ENCODE data around the gene APLF. TPM values are rescaled to one million over a fixed set of nuclear protein-coding genes. Genes with fewer than 3 reads are reported as not detected.
A peak's percentile ranks its signal among the peaks of the same experiment; 100 is the strongest.

Gene APLF
- 14.4 TPM for total RNA-seq

GRCh38 chr2:68467077-68467960 is at the start of gene APLF, which contains the start of gene FBXO48:
Gene APLF (plus strand): TSS chr2:68467585. CDS start chr2:68467732, 147 bp downstream.
Gene FBXO48 (minus strand): TSS chr2:68467294. CDS start chr2:68465145, 2,149 bp downstream.
- intact Hi-C loops (cut with DNase I): no loop called here
- DNase-seq (ENCODE audit: low spot score) (peak; percentile 99), ATAC-seq (peak; percentile 99)

- ATAC-seq: no peak
- intact Hi-C loops (cut with DNase I): no loop called here
- DNase-seq (ENCODE audit: low spot score): no peak
Observed at GRCh38 chr2:68417926-68418325, 49.5 kb upstream of the APLF start.

GRCh38 chr2:68418419-68418818 is 49.0 kb upstream of the APLF start:
- intact Hi-C loops (cut with DNase I): no loop called here
- ATAC-seq (no peak), DNase-seq (ENCODE audit: low spot score) (no peak)

GRCh38 chr2:68418855-68419254 is 48.5 kb upstream of the APLF start:
- intact Hi-C loops (cut with DNase I): no loop called here
- ATAC-seq: no peak
- no peak for DNase-seq (ENCODE audit: low spot score)

- no peak for ATAC-seq
- no peak for DNase-seq (ENCODE audit: low spot score)
- intact Hi-C loops (cut with DNase I): no loop called here
Observed at GRCh38 chr2:68420254-68420910, 47.0 kb upstream of the APLF start.

- ATAC-seq: no peak
Observed at GRCh38 chr2:68423966-68424650, 43.3 kb upstream of the APLF start.

GRCh38 chr2:68425503-68425902 is 41.9 kb upstream of the APLF start:
- no peak for ATAC-seq

More at GRCh38 chr2:68423966-68424650, 43.3 kb upstream of the APLF start:
- no peak for DNase-seq (ENCODE audit: low spot score)
- intact Hi-C loops (cut with DNase I): no loop called here

GRCh38 chr2:68426446-68426845 is 40.9 kb upstream of the APLF start:
- DNase-seq (ENCODE audit: low spot score) (no peak), ATAC-seq (no peak)
- intact Hi-C loops (cut with DNase I): no loop called here

More at GRCh38 chr2:68425503-68425902, 41.9 kb upstream of the APLF start:
- no peak for DNase-seq (ENCODE audit: low spot score)
- intact Hi-C loops (cut with DNase I): no loop called here

- intact Hi-C loops (cut with DNase I): no loop called here
- DNase-seq (ENCODE audit: low spot score) (no peak), ATAC-seq (no peak)
Observed at GRCh38 chr2:68426848-68427579, 40.4 kb upstream of the APLF start.

GRCh38 chr2:68428126-68428525 is 39.3 kb upstream of the APLF start:
- no peak for DNase-seq (ENCODE audit: low spot score)
- intact Hi-C loops (cut with DNase I): no loop called here
- no peak for ATAC-seq

- DNase-seq (ENCODE audit: low spot score) (no peak), ATAC-seq (no peak)
- intact Hi-C loops (cut with DNase I): no loop called here
Observed at GRCh38 chr2:68428746-68429145, 38.6 kb upstream of the APLF start.

- intact Hi-C loops (cut with DNase I): no loop called here
- DNase-seq (ENCODE audit: low spot score) (no peak), ATAC-seq (no peak)
Observed at GRCh38 chr2:68429311-68429826, 38.0 kb upstream of the APLF start.

- DNase-seq (ENCODE audit: low spot score) (no peak), ATAC-seq (no peak)
- intact Hi-C loops (cut with DNase I): no loop called here
Observed at GRCh38 chr2:68431316-68431972, 35.9 kb upstream of the APLF start.

GRCh38 chr2:68432696-68433658 is 34.4 kb upstream of the APLF start:
- intact Hi-C loops (cut with DNase I): no loop called here
- DNase-seq (ENCODE audit: low spot score) (no peak), ATAC-seq (no peak)

- intact Hi-C loops (cut with DNase I): no loop called here
Observed at GRCh38 chr2:68434981-68435380, 32.4 kb upstream of the APLF start.

GRCh38 chr2:68435615-68436014 is 31.8 kb upstream of the APLF start:
- no peak for DNase-seq (ENCODE audit: low spot score)
- ATAC-seq: peak; percentile 74
- intact Hi-C loops (cut with DNase I): no loop called here

More at GRCh38 chr2:68434981-68435380, 32.4 kb upstream of the APLF start:
- DNase-seq (ENCODE audit: low spot score) (no peak), ATAC-seq (no peak)

- intact Hi-C loops (cut with DNase I): no loop called here
- DNase-seq (ENCODE audit: low spot score): no peak
- ATAC-seq: no peak
Observed at GRCh38 chr2:68436270-68436669, 31.1 kb upstream of the APLF start.

Measured in sciatic nerve (tissue), 2 donors.